SKM-1 (cell line): Measurements from ENCODE around the gene CHMP6.
"Not testable (repeated sequence)": the region's sequence is repeated elsewhere in the genome, so short reads cannot be mapped to it uniquely, and the experiment has no call there.

Source experiments
- DNase-seq: peaks from one replicate; lab custom pipeline; 2025; ENCODE audit not compliant: unreplicated experiment; lab: John Stamatoyannopoulos, UW

Gene CHMP6

DNA sequence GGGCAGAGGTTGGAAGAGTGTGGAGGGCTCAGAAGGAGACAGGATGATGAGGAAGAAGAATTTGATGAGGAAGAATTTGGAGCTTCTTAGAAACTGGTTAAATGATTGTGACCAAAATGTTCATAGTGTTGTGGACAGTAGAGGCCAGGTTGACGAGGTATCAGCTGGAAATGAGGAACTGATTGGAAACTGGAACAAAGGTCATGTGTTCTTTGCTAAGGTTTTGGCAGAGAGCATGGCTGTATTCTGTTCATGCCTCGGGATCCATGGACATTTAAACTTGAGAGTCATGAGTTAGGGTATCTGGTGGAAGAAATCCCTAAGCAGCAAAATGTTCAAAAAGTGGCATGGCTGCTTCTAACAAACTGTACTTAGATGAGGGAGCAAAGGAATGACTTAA, 19.3 kb downstream of the CHMP6 start:
- DNase-seq: no peak

- DNase-seq: no peak
These were observed 20.3 kb downstream of the CHMP6 start for GRCh38 chr17:81011951-81012350.

DNA sequence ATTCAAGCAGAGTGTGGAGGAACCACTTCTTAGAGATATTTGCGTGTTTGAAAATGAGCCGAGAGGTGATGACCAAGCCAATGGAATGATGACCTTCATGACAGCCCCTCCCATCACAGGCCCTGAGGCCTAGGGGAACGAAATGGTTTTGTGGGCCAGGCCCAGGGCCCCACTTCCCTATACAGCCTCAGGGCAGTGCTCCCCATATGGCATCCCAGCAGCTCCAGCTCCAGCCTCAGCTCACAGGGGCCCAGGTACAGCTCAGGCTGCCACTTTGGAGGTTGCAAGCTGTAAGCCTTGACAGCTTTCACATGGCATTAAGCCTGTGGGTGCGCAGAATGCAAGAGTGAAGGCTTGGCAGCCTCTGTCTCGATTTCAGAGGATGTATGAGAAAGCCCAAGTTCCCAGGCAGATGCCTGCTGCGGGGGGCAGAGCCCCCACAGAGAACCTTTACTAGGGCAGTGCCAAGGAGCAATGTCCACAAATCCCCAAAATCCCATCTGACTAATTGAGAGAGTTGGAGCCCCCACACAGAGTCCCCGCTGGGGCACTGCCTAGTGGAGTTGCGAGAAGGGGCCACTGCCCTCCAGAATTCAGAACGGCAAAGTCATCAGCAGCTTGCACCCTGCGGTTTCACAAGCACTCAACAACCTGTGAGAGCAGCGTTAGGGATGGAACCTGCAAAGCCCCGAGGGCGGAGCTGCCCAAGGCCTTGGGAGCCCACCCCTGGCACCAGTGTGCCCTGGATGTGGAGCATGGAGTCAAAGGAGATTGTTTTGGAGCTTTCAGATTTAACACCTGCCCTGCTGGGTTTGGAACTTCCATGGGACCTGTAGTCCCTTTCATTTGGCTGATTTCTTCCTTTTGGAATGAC, 21.2 kb downstream of the CHMP6 start:
- no peak for DNase-seq

- DNase-seq: no peak
These were observed 22.0 kb downstream of the CHMP6 start for GRCh38 chr17:81013642-81014041.

DNA sequence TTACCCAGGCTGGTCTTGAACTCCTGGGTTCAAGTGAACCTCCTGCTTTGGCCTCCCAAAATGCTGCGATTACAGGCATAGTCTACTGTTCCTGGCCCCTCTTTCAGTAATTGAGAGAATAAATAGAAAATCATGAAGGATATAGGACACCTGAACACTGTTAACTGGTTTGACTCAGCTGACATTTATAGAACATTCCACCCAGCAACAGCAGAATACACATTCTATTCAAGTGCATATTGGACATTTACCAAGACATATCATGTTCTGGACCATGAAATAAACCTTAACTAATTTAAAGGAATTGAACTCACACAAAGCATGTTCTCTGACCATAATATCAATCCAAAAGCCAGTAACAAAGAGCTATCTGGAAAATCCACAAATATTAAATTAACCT, 23.5 kb downstream of the CHMP6 start:
- DNase-seq: no peak

- DNase-seq: no peak
These were observed 24.9 kb downstream of the CHMP6 start for GRCh38 chr17:81016575-81016974.

DNA sequence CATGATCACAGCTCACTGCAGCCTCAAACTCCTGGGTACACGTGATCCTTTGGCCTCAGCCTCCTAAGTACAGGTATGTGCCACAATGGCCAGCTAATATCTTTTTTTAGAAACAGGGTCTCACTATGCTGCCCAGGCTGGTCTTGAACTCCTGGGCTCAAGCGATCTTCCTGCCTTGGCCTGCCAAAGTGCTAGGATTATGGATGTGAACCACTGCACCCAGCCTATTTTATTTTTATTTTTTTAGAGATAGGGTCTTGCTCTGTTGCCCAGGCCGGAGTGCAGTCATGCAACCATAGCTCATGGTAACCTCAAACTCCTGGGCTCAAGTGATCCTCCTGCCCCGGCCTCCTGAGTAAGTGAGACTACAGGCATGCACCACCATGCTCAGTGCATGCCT, 25.7 kb downstream of the CHMP6 start:
- DNase-seq: not testable (repeated sequence)

DNA sequence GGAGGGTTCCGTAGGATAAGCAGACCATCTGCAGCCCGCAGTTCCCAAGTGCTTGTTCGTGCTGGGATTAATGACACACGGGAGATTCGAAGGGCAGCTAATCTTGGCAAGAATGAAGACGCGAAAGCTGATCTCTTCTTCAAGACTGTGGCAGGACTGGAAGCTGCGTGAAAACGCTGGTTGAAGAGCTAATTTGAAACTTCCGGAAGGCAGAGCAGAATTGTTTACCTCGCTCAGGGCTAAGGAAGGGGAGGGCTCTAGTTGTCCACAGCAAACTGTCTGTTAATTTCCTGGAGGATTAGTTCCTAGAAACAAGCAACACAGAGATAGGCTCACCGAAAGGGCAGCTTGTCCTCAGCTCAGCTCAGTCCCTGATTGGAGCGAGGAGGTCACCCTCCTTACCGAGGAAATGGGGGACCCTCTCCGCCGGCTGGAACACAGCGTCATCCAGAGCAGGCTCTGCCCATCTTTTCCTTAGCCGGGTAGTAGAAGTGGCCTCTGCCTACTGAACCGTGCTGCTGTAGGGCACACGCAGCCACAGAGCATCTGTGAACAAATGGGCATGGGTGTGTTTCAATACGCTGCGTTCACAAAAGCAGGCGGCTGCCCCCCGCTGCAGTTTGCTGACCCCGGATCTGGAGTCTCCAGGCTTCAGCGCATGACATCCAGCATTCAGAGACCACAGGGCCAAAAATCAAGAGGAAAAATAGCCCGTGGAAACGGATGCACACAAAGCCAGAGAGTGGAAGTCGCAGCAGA, 26.6 kb downstream of the CHMP6 start:
- peak; percentile 16 for DNase-seq

DNA sequence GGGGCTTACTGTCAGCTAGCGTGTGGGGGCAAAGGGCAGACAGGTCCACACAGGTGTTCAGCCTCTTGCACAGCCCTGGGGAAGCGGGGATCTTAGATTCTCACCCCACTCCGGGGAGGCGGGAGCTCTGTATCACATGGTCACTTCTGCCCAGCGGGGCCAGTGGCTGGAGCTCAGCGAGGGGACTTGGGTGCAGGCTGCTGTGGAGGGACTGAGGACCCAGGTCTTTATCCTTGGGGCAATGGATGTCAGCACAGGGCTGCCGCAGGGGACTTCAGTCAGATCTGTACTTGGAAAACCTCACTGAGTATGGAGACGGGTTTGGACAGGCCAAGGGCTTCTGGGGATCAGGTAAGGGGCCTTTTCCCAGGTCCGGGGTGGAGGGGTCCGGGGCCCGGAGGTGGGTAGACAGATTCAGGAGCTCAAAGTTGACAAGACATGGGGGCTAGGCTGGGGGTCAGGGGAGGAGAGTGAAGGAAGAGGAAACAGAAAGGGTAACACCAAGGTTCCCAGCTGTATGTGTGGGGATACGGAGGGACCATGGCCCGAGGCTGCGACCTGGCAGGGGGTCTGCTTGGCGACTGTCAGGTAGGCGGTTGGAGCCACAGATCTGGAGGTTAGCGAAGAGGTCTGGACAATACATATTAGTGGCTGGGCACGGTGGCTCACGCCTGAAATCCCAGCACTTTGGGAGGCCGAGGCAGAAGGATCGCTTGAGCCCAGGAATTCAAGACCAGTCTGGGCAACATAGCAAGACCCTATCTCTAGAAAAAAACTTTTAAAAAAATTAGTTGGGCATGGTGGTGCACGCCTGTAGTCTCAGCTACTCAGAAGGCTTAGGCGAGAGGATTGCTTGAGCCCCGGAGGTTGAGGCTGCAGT, 28.2 kb downstream of the CHMP6 start:
- no peak for DNase-seq

- no peak for DNase-seq
These were observed 28.8 kb downstream of the CHMP6 start for GRCh38 chr17:81020443-81020766.

GRCh38 chr17:81020767-81021497, 29.3 kb downstream of the CHMP6 start:
- DNase-seq: no peak

DNA sequence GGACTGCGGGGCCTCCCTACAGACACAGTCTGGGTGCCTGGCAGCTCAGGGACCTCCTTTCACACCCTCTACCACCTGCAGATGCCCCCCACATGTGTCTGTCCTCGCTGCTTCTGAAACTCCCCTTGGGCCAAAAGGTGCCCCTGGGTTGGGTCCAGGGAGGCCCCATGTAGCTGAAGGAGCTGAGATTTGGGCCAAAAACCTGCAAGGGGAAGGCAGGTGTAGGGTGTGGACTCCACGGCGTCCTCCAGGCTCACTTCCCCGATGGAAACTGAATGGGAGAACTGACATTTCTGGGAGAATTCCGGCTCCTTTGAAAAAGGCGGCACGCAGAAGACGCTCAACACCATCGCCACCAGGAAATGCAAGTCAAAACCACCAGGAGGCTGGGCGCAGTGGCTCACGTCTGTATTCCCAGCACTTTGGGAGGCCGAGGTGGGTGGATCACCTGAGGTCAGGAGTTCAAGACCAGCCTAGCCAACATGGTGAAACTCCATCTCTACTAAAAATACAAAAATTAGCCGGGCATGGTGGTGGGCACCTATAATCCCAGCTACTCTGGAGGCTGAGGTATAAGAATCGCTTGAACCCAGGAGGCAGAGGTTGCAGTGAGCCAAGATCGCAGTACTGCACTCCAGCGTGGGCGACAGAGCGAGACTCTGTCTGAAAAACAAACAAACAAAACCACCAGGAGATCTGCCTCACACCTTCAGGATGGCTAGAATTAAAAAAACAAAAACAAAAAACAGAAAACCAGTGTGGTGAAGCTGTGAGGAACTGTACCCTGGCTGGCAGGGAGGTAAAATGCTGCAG, 30.1 kb downstream of the CHMP6 start:
- no peak for DNase-seq

DNA sequence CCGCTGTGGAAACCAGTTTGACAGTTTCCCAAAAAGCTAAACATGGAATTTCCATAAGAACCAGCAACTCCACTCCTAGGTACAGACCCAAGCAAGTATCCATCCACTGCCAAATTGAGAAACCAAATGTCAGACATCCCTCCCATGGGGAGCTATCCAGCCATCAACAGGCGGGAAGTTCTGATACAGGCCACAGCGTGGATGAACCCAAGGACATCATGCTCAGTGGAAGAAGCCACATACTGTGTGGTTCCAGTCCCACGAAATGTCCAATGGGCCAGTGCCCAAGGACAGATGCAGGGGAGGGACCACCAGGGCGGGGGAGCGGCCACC, 30.7 kb downstream of the CHMP6 start:
- DNase-seq: no peak

DNA sequence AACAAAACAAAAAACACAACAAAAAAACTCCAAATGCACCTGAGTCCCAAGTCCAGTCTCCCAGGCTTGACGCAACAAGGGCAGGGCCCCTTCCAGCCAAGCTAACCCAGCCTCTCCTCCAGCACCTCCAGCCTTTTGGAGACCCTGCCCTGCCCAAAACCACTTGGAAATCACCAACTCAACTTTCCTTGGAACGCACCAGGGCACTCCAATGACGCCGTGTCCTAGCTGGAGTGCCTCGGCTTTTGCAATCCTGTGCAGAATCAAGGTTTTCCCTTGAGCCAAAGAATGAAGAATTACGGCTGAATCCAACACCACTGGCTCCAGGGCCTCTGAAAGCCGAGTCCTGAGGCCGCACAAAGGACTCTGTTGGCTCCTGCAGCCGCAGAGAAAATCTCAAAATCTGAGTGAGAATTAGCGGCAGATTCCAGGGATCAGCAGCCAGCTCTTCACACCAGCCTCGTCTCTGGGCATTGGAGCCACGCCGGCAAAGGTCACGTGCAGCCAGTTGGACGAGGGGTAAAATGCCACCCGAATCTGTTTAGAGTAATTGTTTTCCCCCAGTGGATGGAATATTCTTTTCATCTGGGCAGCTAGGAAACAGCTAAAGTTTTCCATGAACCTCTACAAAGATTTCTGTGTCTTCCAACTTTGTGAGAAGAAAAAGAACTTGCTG, 33.6 kb downstream of the CHMP6 start:
- no peak for DNase-seq

- no peak for DNase-seq
These were observed 34.1 kb downstream of the CHMP6 start for GRCh38 chr17:81025741-81026129.

DNA sequence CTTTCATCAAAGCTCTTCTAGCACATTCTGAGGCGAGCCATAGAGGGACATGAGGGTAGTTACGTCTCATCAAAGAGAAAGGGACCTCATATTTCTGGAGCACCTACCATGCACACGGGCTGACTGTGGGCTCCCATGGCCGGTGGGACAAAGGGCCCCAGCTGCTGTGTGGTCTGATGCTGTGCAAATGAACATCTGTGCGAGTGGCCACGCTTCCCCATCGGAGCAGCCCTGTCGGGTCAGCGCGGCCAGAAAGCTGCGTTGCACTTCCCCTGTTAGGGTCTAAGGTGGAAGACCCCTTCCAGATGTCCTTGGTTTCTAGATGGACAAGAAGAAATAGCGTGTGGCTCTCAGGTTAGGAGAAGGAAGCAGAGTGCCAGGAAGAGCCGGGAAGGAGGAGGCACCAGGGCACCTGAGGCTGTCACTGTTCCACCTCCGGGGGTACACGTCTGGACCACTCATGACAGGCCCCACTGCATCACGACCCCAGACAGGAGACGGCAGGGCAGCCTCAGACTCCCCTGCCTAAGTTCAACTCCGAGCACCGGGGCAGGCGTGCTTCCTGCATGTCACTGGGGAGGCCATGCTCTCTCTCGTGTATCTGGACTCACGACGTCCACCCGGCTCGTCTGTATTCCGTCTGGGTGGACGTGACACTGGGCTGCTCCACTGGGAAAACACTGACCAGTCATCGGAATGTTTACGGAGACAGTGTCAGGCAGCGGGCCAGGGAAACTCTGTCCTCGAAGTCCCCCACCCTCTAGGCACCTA, 34.8 kb downstream of the CHMP6 start:
- DNase-seq: no peak

DNA sequence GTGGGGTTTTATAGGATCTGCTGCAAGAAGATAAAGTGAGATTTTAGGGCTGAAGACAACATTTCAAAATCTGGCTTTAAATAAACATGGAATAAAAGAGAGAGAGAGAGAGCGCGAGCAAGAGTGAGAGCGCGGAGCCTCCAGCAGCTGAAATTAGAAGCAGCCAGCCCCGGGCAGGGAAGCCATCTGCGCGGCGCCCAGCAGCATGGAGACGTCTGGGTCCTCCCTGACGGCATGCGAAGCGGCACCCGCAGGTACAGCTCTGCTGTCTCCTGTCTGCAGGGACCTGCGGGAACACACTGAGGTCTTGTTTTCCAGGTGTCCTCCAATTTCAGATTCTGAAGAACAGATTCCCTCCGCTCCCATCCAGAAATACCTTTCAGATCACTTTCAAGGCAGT, 35.4 kb downstream of the CHMP6 start:
- no peak for DNase-seq

DNA sequence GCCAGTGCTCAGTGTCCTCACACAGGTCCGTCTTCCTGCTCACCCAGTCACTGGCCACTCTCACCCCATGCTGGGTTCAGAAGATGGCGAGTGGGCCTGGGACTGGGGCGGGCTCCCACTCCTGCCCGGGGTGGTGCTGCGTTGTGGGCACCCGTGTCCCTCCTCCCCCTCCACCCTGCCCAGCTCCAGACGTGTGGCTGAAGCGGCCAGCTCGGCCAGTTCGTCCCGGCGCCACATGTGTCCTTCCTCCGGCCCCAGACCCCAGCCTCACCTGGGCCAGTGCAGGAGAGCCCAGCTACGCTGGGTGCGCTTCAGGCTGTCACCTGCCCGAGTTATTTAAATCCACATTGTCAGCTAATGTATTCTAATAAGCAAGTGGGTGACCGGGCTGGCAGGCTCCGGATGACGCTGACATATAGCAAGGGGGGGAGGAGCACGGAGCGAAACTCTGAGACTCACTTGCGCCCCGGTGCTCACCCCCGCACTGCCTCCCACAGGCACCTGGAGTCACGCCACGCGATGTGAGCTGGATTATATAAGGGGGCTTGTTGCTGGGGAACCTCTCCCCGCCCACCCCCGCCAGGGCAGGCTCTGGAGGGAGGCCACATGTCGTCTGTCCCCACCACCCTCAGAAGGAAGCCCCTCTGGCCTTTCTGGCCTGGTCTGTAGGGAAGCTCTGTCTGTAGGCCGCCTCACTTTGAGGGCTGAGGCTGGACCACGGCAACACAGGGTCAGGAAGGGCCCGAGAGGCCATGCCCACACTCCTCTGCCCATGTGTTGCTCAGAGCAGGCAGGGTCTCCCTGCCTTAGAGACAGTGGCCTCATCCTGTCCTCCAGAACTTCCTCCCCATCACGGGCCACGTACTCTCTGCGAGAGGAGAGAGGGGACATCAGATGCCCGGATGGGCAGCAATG, 36.2 kb downstream of the CHMP6 start:
- DNase-seq: no peak
